ENCODE measurements around the gene CRACR2A. TPM values are rescaled to one million over a fixed set of nuclear protein-coding genes. Genes with fewer than 3 reads are reported as not detected.

The CRACR2A gene
- total and polyA plus RNA-seq, 2 of the 4 experiments (the other 2 are of a cell fraction): 0.54 to 0.60 TPM

- Histone ChIP-seq H2BK120ac (ENCODE audit: low read depth, low read length) (no peak overlapping the region), H3K4me2 (ENCODE audit: low read depth, low read length) (no peak overlapping the region), H2BK15ac (ENCODE audit: low read depth, low read length) (no peak overlapping the region), H3K9ac (ENCODE audit: low read depth, low read length) (no peak overlapping the region), H3K56ac (ENCODE audit: extremely low read depth, insufficient read depth, low read length) (no peak overlapping the region), H3K23ac (ENCODE audit: low read depth, low read length) (no peak overlapping the region), H3K9me1 (ENCODE audit: insufficient read depth, low read length) (no peaks in the 10 kb centered on the region), H4K5ac (ENCODE audit: low read depth, low read length) (no peak overlapping the region), H3K27me3 (ENCODE audit: control insufficient read depth, insufficient read depth, low read length) (peaks cover 28% of the 10 kb centered on the region), H3K9me3 (ENCODE audit: control insufficient read depth, insufficient read depth, low read length) (no peaks in the 10 kb centered on the region), H3K79me1 (ENCODE audit: low read depth in 1 of 2, low read length in 2 of 2) (no peaks in the 10 kb centered on the region), H2AK9ac (replicated peaks; ENCODE audit: low read depth, low read length, poor library complexity) (no peak overlapping the region), H3K4me3 (ENCODE audit: insufficient read depth, low read depth, low read length) (no peak overlapping the region), H4K8ac (ENCODE audit: low read depth in 2 of 2, low read length in 2 of 2) (no peak overlapping the region), H2BK5ac (ENCODE audit: low read depth, low read length, poor library complexity, severe bottlenecking) (no peak overlapping the region), H3K14ac (replicated peaks; ENCODE audit: low read depth, low read length) (no peak overlapping the region), H2AFZ (replicated peaks; ENCODE audit: low read length, poor library complexity) (no peak overlapping the region), H4K91ac (ENCODE audit: insufficient read depth, low read depth, low read length) (no peak overlapping the region), H2BK20ac (ENCODE audit: low read depth, low read length) (no peak overlapping the region), H3K18ac (ENCODE audit: low read depth, low read length) (no peak overlapping the region), H3K4me1 (ENCODE audit: control insufficient read depth, insufficient read depth, low read length) (no peaks in the 10 kb centered on the region), H2AK5ac (ENCODE audit: low read depth, low read length) (no peak overlapping the region), H3K4ac (ENCODE audit: low read depth, low read length) (no peak overlapping the region), H3K27ac (ENCODE audit: insufficient read depth, low read length) (no peak overlapping the region), H4K20me1 (ENCODE audit: insufficient read depth, low read length) (no peaks in the 10 kb centered on the region), H3K36me3 (ENCODE audit: control insufficient read depth, insufficient read depth, low read length) (no peaks in the 10 kb centered on the region)
- DNase-seq (peak; percentile 29), ATAC-seq (ENCODE audit: low read depth) (peak; percentile 35; the same call in 1 of the 2 replicates)
- WGBS, 2 experiments (ENCODE audit: extremely low coverage in 2 of 2, insufficient read length in 1 of 2): 34% methylated on average over 7 of the region's 13 CpGs; no CpG with 5 or more reads in 1 of the 2 experiments
- CTCF ChIA-PET: interaction anchor here (0.6 to 0.8 kb wide), 2 partner anchors 101 to 358 kb away, joined by 3 read pairs; no protein-coding TSS in a partner anchor
- POLR2A ChIA-PET (ENCODE audit: unreplicated experiment): no interaction called here
- dilution Hi-C loops (cut with HindIII; ENCODE audit: low sequenced_read_pairs, unreplicated experiment): no loop called here
- BruUV-seq (replicated peaks): no TSS peak
- TF ChIP-seq CTCF (conservative IDR thresholded peaks at IDR 0.05; ENCODE audit: low read depth, low read length) (peak; percentile 53), RAD21 (IDR thresholded peaks at IDR 0.05; ENCODE audit: low read length) (peak; percentile 53), MXI1 (IDR thresholded peaks at IDR 0.05; ENCODE audit: borderline replicate concordance, low read depth, low read length) (no peak), SMC3 (IDR thresholded peaks at IDR 0.05; ENCODE audit: low read depth, low read length) (peak; percentile 61)
- in situ Hi-C loops (cut with MboI; ENCODE audit: low sequenced_read_pairs): no loop called here
- intact Hi-C loops (cut with micrococcal nuclease): loop anchor here (1.0 to 5.0 kb wide), 3 partner anchors 119 to 619 kb away; no protein-coding TSS in a partner anchor
These were observed 94.4 kb downstream of the CRACR2A start for GRCh38 chr12:3658327-3659163.

Measured in IMR-90 (cell line).